ENCODE results near the gene STX12.

STX12 gene

GRCh38 chr1:27736252-27736651, 36.8 kb upstream of the STX12 start:
- H3K36me3 ChIP-seq = no peaks in the 10 kb centered on the region
- no peak for TF ChIP-seq CTCF (IDR thresholded peaks at IDR 0.05; ENCODE audit: low read depth, low read length)
- no peak overlapping the region for H3K4me3 ChIP-seq (ENCODE audit: low read depth, low read length)
- DNase-seq = no peak
- no peaks in the 10 kb centered on the region for H3K9me3 ChIP-seq
- no peaks in the 10 kb centered on the region for H3K4me1 ChIP-seq
- H3K27me3 ChIP-seq = no peaks in the 10 kb centered on the region

DNA sequence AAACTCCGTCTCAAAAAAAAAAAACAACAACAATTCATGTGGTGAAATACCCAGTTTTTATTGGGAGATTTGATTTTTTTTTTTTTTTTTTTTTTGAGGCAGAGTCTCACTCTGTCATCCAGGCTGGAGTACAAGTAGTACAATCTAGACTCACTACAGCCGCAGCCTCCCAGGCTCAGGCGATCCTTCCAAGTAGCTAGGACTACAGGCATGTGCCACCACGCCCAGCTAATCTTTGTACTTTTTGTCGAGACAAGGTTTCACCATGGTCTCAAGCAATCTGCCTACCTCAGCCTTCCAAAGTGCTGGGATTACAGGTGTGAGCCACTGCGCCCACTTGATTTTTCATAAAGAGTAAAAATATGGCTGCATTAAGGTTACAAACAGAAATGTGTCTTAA, 31.9 kb upstream of the STX12 start:
- DNase-seq = no peak
- Histone ChIP-seq H3K27me3 (no peaks in the 10 kb centered on the region), H3K9me3 (no peaks in the 10 kb centered on the region), H3K4me3 (ENCODE audit: low read depth, low read length) (no peak overlapping the region), H3K4me1 (no peaks in the 10 kb centered on the region), H3K36me3 (no peaks in the 10 kb centered on the region)
- TF ChIP-seq CTCF (IDR thresholded peaks at IDR 0.05; ENCODE audit: low read depth, low read length) = no peak

DNA sequence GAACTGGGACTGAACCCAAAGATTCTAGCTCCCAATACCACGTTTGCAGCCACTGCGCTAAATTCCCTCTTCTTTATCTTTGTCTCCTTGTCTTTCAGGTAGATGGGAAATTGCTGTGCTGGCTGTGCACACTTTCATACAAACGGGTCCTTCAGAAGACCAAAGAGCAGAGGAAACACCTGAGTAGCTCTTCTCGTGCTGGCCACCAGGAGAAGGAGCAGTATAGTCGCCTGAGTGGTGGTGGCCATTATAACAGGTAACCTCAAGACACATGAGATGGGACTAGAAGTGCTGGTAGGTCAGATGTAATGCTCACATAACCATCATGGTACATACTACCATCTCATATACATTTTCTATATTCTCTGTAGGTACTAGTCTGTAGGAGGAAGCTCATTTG, 28.5 kb upstream of the STX12 start:
- no peak for DNase-seq
- Histone ChIP-seq H3K9me3 (no peaks in the 10 kb centered on the region), H3K36me3 (no peaks in the 10 kb centered on the region), H3K4me3 (ENCODE audit: low read depth, low read length) (no peak overlapping the region), H3K4me1 (no peaks in the 10 kb centered on the region), H3K27me3 (no peaks in the 10 kb centered on the region)
- no peak for TF ChIP-seq CTCF (IDR thresholded peaks at IDR 0.05; ENCODE audit: low read depth, low read length)

- H3K36me3 ChIP-seq = no peaks in the 10 kb centered on the region
- no peak for TF ChIP-seq CTCF (IDR thresholded peaks at IDR 0.05; ENCODE audit: low read depth, low read length)
- DNase-seq = no peak
- H3K27me3 ChIP-seq = no peaks in the 10 kb centered on the region
- no peak overlapping the region for H3K4me3 ChIP-seq (ENCODE audit: low read depth, low read length)
- H3K4me1 ChIP-seq = no peaks in the 10 kb centered on the region
- no peaks in the 10 kb centered on the region for H3K9me3 ChIP-seq
These were observed 27.6 kb upstream of the STX12 start for GRCh38 chr1:27745466-27745865.

DNA sequence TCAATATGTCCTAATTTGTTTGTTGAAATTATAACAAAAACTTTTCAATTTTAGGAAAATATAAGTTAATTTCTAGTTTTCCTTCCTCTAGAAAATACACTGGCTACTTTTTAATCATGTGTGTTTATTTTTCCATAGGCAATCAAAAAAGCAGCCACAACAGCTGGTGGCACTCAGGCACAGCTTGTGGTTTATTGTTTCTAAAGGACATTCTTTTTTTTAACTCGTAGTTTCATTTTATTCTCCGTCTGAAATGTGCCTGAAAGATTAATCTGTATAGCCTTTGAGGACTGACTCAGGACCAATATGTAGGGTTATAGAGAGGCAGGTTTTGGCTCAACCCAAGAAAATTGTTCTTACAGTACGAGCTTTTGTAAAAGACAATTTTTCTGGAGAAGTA, 20.7 kb upstream of the STX12 start:
- H3K9me3 ChIP-seq = no peaks in the 10 kb centered on the region
- no peaks in the 10 kb centered on the region for H3K36me3 ChIP-seq
- no peak for DNase-seq
- H3K27me3 ChIP-seq = no peaks in the 10 kb centered on the region
- TF ChIP-seq CTCF (IDR thresholded peaks at IDR 0.05; ENCODE audit: low read depth, low read length) = no peak
- H3K4me1 ChIP-seq = no peaks in the 10 kb centered on the region
- no peak overlapping the region for H3K4me3 ChIP-seq (ENCODE audit: low read depth, low read length)

DNA sequence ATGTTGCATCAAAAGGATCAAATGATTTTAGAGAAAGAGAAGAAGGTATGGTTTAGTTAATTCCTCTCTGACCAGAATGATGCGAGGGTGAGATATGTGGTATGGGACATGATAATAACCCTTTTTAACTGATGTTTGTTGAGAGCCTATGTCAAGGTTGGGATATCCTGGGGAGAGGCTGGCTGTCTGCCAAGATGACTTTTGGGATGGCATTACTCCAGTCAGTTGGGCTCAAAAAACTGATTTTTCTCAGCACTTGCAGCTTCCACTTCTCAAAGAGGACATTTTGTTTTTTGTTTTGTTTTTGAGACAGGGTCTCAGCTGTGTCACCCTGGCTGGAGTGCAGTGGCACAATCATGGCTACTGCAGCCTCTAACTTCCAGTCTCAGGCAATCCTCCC, 17.7 kb upstream of the STX12 start:
- H3K9me3 ChIP-seq = no peaks in the 10 kb centered on the region
- H3K27me3 ChIP-seq = no peaks in the 10 kb centered on the region
- DNase-seq = no peak
- no peaks in the 10 kb centered on the region for H3K36me3 ChIP-seq
- no peaks in the 10 kb centered on the region for H3K4me1 ChIP-seq
- H3K4me3 ChIP-seq (ENCODE audit: low read depth, low read length) = no peak overlapping the region
- TF ChIP-seq CTCF (IDR thresholded peaks at IDR 0.05; ENCODE audit: low read depth, low read length) = no peak
